SK-N-SH (cell line): ENCODE data around the gene SKI. TPM values are rescaled to one million over a fixed set of nuclear protein-coding genes. Genes with fewer than 3 reads are reported as not detected.

Source experiments
- CTCF ChIA-PET: fragments of 300-600, 350-600 bp; formaldehyde crosslinking; extraction: SDS; loops from one replicate; lab custom pipeline; 2021; lab: Yijun Ruan, JAX
- POLR2A ChIA-PET: fragments of 350-600 bp; sonication (Branson Sonifier 250); formaldehyde crosslinking; extraction: SDS; loops from one replicate; lab custom pipeline; 2020; ENCODE audit warnings: antibody characterized with exemption, inconsistent platforms; lab: Yijun Ruan, JAX
- DNase-seq: peaks from one replicate; pipeline ENCODE4 v3.0.0; 2012
- H2AFZ ChIP-seq: fragments of 200-600 bp; sonication (generic); 2 replicates; pipeline ENCODE4 v1.8.1; 2016; ENCODE audit warnings: antibody characterized with exemption, mild to moderate bottlenecking, low read depth
- H3F3A ChIP-seq: fragments of 200-600 bp; sonication (generic); replicated peaks from 2 replicates; pipeline ENCODE3; 2016; ENCODE audit warnings: antibody characterized with exemption, mild to moderate bottlenecking; ENCODE audit not compliant: insufficient read depth
- H3K27ac ChIP-seq, 2 experiments: fragments of 200-500 bp in 1 of 2; fragments of 200-600 bp in 1 of 2; sonication (Bioruptor generic) in 1 of 2; sonication (generic), shearing (Covaris generic) in 1 of 2; 2 replicates each; pipeline versions ENCODE4 v1.5.1 to v1.6.1; 2014 to 2016; ENCODE audit warnings: low read depth in 2 of 2, inconsistent platforms in 1 of 2, low read length in 1 of 2, mild to moderate bottlenecking in 1 of 2, mixed read lengths in 1 of 2
- H3K27me3 ChIP-seq: fragments of 200-600 bp; sonication (generic), shearing (Covaris generic); 2 replicates; pipeline ENCODE4 v1.6.1; 2016; ENCODE audit warnings: mixed run types; ENCODE audit not compliant: insufficient read depth
- H3K36me3 ChIP-seq, 2 experiments: fragments of 200-500 bp in 1 of 2; fragments of 200-600 bp in 1 of 2; sonication (Bioruptor generic) in 1 of 2; sonication (generic) in 1 of 2; replicated peaks in 1 of 2; 2 replicates each; pipeline versions ENCODE3 to v1.5.1; 2014 to 2016; ENCODE audit warnings: low read length in 1 of 2, mild to moderate bottlenecking in 1 of 2; ENCODE audit not compliant: insufficient read depth in 2 of 2, control insufficient read depth in 1 of 2
- H3K4me1 ChIP-seq, 2 experiments: fragments of 200-500 bp in 1 of 2; fragments of 200-600 bp in 1 of 2; sonication (Bioruptor generic) in 1 of 2; sonication (generic), shearing (Covaris generic) in 1 of 2; 2 replicates each; pipeline versions ENCODE4 v1.5.1 to v1.6.1; 2014 to 2016; ENCODE audit warnings: low read depth in 1 of 2, low read length in 1 of 2, mixed run types in 1 of 2; ENCODE audit not compliant: insufficient read depth in 2 of 2, control insufficient read depth in 1 of 2
- H3K4me2 ChIP-seq: fragments of 200-600 bp; sonication (generic), shearing (Covaris generic); 2 replicates; pipeline ENCODE4 v1.6.1; 2017; ENCODE audit warnings: mixed run types
- H3K4me3 ChIP-seq, 2 experiments: fragments of 200-500 bp in 1 of 2; fragments of 200-600 bp in 1 of 2; sonication (Bioruptor generic) in 1 of 2; sonication (generic), shearing (Covaris generic) in 1 of 2; 2 replicates each; pipeline versions ENCODE4 v1.5.1 to v1.8.1; 2014 to 2016; ENCODE audit warnings: low read depth in 2 of 2, inconsistent platforms in 1 of 2, low read length in 1 of 2, mild to moderate bottlenecking in 1 of 2, mixed read lengths in 1 of 2, moderate library complexity in 1 of 2
- H3K79me2 ChIP-seq: fragments of 200-600 bp; sonication (generic); 2 replicates; pipeline ENCODE4 v1.8.1; 2017; ENCODE audit warnings: mild to moderate bottlenecking; ENCODE audit not compliant: insufficient read depth
- H3K9ac ChIP-seq: fragments of 200-600 bp; sonication (generic); 2 replicates; pipeline ENCODE4 v1.6.1; 2017; ENCODE audit warnings: mixed run types
- H3K9me2 ChIP-seq: fragments of 200-600 bp; sonication (generic); 2 replicates; pipeline ENCODE4 v1.6.1; 2017; ENCODE audit warnings: mixed run types
- H3K9me3 ChIP-seq: fragments of 200-600 bp; sonication (generic); 2 replicates; pipeline ENCODE4 v1.6.1; 2017; ENCODE audit warnings: mixed run types, mild to moderate bottlenecking, moderate library complexity
- H4K20me1 ChIP-seq: fragments of 200-600 bp; sonication (generic); 2 replicates; pipeline ENCODE4 v1.6.1; 2017; ENCODE audit warnings: mild to moderate bottlenecking, mixed run types; ENCODE audit not compliant: insufficient read depth
- CHD2 ChIP-seq: fragments of 150-350 bp; IDR thresholded peaks from 2 replicates; pipeline ENCODE4 v1.6.1; 2018; ENCODE audit warnings: low read length; ENCODE audit not compliant: partially characterized antibody
- ELF1 ChIP-seq: IDR thresholded peaks from 2 replicates; pipeline ENCODE4 v1.4.0; 2012
- EP300 ChIP-seq, 2 experiments: IDR thresholded peaks; 2 replicates each; pipeline versions ENCODE4 v1.4.0 to v1.6.1; 2012; ENCODE audit warnings: borderline replicate concordance in 1 of 2, low read depth in 1 of 2, low read length in 1 of 2
- EZH2phosphoT487 ChIP-seq: fragments of 200-600 bp; sonication (generic); IDR thresholded peaks from 2 replicates; pipeline ENCODE4 v1.6.1; 2017; ENCODE audit warnings: low read depth, mixed run types, mild to moderate bottlenecking, antibody characterized with exemption, moderate library complexity, borderline replicate concordance
- FOSL2 ChIP-seq: IDR thresholded peaks from 2 replicates; pipeline ENCODE4 v1.4.0; 2012; ENCODE audit warnings: low read depth, mild to moderate bottlenecking, moderate library complexity, borderline replicate concordance
- FOXJ3 ChIP-seq: sonication (generic); formaldehyde crosslinking; IDR thresholded peaks from 2 replicates; pipeline ENCODE4 v1.5.1; 2020; ENCODE audit warnings: mild to moderate bottlenecking, missing genetic modification reagents
- FOXM1 ChIP-seq: IDR thresholded peaks from 2 replicates; pipeline ENCODE4 v1.4.0; 2012; ENCODE audit warnings: low read depth, mild to moderate bottlenecking
- JUND ChIP-seq: IDR thresholded peaks from 2 replicates; pipeline ENCODE4 v1.4.0; 2012
- MXI1 ChIP-seq: IDR thresholded peaks from 2 replicates; pipeline ENCODE4 v1.6.1; 2012; ENCODE audit warnings: mild to moderate bottlenecking, low read depth, low read length, improper control_type of control experiment
- NFIC ChIP-seq: IDR thresholded peaks from 2 replicates; pipeline ENCODE4 v1.4.0; 2012; ENCODE audit warnings: borderline replicate concordance
- POLR2AphosphoS5 ChIP-seq: IDR thresholded peaks from 2 replicates; pipeline ENCODE4 v1.6.1; 2012; ENCODE audit warnings: low read depth, low read length
- RAD21 ChIP-seq: IDR thresholded peaks from 2 replicates; pipeline ENCODE4 v1.6.1; 2012; ENCODE audit warnings: mild to moderate bottlenecking, low read length
- RCOR1 ChIP-seq: fragments of 150-350 bp; IDR thresholded peaks from 2 replicates; pipeline ENCODE4 v1.6.1; 2017; ENCODE audit warnings: antibody characterized with exemption, low read length
- REST ChIP-seq: IDR thresholded peaks from 2 replicates; pipeline ENCODE4 v1.6.1; 2012; ENCODE audit warnings: mild to moderate bottlenecking, low read depth, low read length, moderate library complexity
- RFX5 ChIP-seq: IDR thresholded peaks from 2 replicates; pipeline ENCODE4 v1.6.1; 2012; ENCODE audit warnings: mild to moderate bottlenecking, improper control_type of control experiment, low read length
- RXRA ChIP-seq: IDR thresholded peaks from 2 replicates; pipeline ENCODE4 v1.4.0; 2012; ENCODE audit warnings: low read depth, mild to moderate bottlenecking, borderline replicate concordance
- SMC3 ChIP-seq: IDR thresholded peaks from 2 replicates; pipeline ENCODE4 v1.6.1; 2012; ENCODE audit warnings: low read depth, low read length, improper control_type of control experiment
- TCF12 ChIP-seq: IDR thresholded peaks from 2 replicates; pipeline ENCODE4 v1.4.0; 2012
- TEAD4 ChIP-seq: IDR thresholded peaks from 2 replicates; pipeline ENCODE4 v1.4.0; 2012; ENCODE audit warnings: mild to moderate bottlenecking, borderline replicate concordance; ENCODE audit not compliant: insufficient read depth
- USF1 ChIP-seq: IDR thresholded peaks from 2 replicates; pipeline ENCODE4 v1.4.0; 2012; ENCODE audit warnings: low read depth, borderline replicate concordance
- USF2 ChIP-seq: fragments of 150-350 bp; IDR thresholded peaks from 2 replicates; pipeline ENCODE4 v1.6.1; 2017; ENCODE audit warnings: antibody characterized with exemption, low read length, low read depth, borderline replicate concordance
- WGBS: methylation state at CpG from one replicate; pipeline ENCODE4 v1.1.6; 2017; ENCODE audit warnings: low lambda C conversion rate; 5-methylcytosine and 5-hydroxymethylcytosine counted together
- polyA plus RNA-seq, 3 experiments: library from polyadenylated mRNA; depleted of rRNA; stranded (reverse); fragments of >200 nt; gene quantifications; 2 replicates each; pipeline ENCODE4 v1.2.3, GENCODE V29; 2012

SKI gene
- polyA plus RNA-seq, 1 of the 3 experiments (the other 2 are of a cell fraction): 7.2 TPM

DNA sequence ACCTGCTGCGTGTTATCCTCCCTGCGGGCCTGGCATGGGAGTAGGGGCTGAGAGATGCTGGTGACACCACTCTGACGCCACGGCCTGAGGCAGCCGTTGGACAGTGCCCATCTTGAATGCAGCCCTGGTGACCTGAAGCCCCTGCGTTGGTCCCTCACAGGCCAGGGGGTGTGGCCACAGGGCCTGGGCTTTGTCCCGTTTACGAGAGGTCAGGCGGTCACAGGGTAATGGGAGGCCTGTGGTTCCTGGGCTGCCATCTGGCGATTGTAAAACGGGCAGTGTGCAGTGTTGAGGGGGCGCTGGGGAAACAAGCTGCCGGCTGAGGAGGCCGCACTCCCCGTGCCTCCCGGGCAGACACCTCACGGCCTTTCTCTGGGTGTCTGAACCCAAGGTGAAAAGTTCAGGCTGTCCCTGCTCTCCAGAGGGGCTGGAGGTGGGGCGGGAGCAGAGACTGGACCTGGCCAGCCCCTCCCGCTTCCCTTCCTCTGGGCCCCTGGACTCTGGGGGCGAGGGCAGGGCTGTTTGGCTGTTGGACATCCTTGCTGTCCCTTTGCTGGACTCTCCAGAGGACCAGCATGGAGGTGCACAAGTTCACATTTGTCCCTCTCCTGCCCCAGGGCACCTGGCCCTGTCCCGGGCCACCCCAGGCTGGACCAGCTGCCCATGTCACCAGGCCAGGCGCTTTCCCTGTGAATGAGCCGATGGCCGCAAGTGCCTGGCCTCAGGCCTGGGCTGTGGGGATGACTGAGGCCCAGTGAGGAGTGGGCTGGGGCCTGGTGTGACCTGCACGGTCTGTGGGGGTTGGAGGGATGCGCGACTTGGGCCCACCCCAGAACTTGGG lies 42.4 kb downstream of the SKI start:
- H4K20me1 ChIP-seq: peaks cover 98% of the 10 kb centered on the region
- no peaks in the 10 kb centered on the region for H3K36me3 ChIP-seq
- no peaks in the 10 kb centered on the region for H3K9me2 ChIP-seq
- DNase-seq: peak; percentile 93
- H3K4me3 ChIP-seq: no peak overlapping the region; a peak in 1 of 4 replicates
- H3K4me1 ChIP-seq: peaks cover 0 to 88% of the 10 kb centered on the region in 2 experiments; a peak in 1 of 4 replicates
- WGBS: 64% methylated on average over 20 of the region's 27 CpGs
- H3K27ac ChIP-seq: peak overlapping the region in 1 of 2 experiments; percentile 94; a peak in 2 of 4 replicates
- H3F3A ChIP-seq: no peaks in the 10 kb centered on the region
- no peak overlapping the region for H2AFZ ChIP-seq
- CTCF ChIA-PET: interaction anchor here (0.5 to 1.0 kb wide), 2 partner anchors 77 to 544 kb away, joined by 3 read pairs; no protein-coding TSS in a partner anchor
- no peaks in the 10 kb centered on the region for H3K27me3 ChIP-seq
- no peaks in the 10 kb centered on the region for H3K9me3 ChIP-seq
- H3K79me2 ChIP-seq: peaks cover 97% of the 10 kb centered on the region
- no peak overlapping the region for H3K9ac ChIP-seq
- H3K4me2 ChIP-seq: no peak overlapping the region
- POLR2A ChIA-PET: interaction anchor here (0.5 to 1.6 kb wide), 3 partner anchors 15 to 29 kb away, joined by 3 to 5 read pairs (median 3); no protein-coding TSS in a partner anchor
- TF ChIP-seq SMC3 (peak; percentile 7; the same call in 1 of the 2 replicates), EP300 (IDR thresholded peaks at IDR 0.05; ENCODE audit: borderline replicate concordance in 1 of 2, low read depth in 1 of 2, low read length in 1 of 2) (peak in 1 of 2 experiments; percentile 73; a peak in 1 of 4 replicates), EZH2phosphoT487 (no peak), RAD21 (peak; percentile 38), FOXJ3 (CRISPR knock-in tag) (peak; percentile 94), MXI1 (peak; percentile 40; the same call in 1 of the 2 replicates)

GRCh38 chr1:2271211-2271721 lies 43.1 kb downstream of the SKI start:
- Histone ChIP-seq H3K79me2 (peaks cover 97% of the 10 kb centered on the region), H3K4me1 (peaks cover 0 to 90% of the 10 kb centered on the region in 2 experiments; a peak in 1 of 4 replicates), H2AFZ (no peak overlapping the region), H3K27me3 (no peaks in the 10 kb centered on the region), H3K4me2 (no peak overlapping the region), H3K36me3 (no peaks in the 10 kb centered on the region), H3K9me2 (no peaks in the 10 kb centered on the region)
- CTCF ChIA-PET: no interaction called here
- DNase-seq: no peak
- POLR2A ChIA-PET: no interaction called here
- TF ChIP-seq RAD21 (no peak), RFX5 (no peak), CHD2 (no peak), ELF1 (no peak), NFIC (no peak), FOXM1 (no peak), TCF12 (no peak), POLR2AphosphoS5 (no peak), EZH2phosphoT487 (no peak), TEAD4 (no peak), SMC3 (no peak), USF2 (no peak), JUND (no peak), MXI1 (no peak), FOSL2 (no peak), REST (no peak), RCOR1 (no peak), USF1 (no peak), EP300 (IDR thresholded peaks at IDR 0.05; ENCODE audit: borderline replicate concordance in 1 of 2, low read depth in 1 of 2, low read length in 1 of 2) (no peak), RXRA (no peak)
- TF ChIP-seq, all 33 proteins: peak for 0
- Histone ChIP-seq H3K9ac (no peak overlapping the region), H3F3A (no peaks in the 10 kb centered on the region), H3K9me3 (no peaks in the 10 kb centered on the region), H3K27ac (peak overlapping the region in 1 of 2 experiments; percentile 94; a peak in 2 of 4 replicates), H4K20me1 (peaks cover 98% of the 10 kb centered on the region), H3K4me3 (no peak overlapping the region)
- 96% methylated on average over 7 of the region's 25 CpGs for WGBS
